ENCODE results near the gene SH3PXD2B.

Gene SH3PXD2B

GRCh38 chr5:172417130-172417841 is 37.0 kb downstream of the SH3PXD2B start:
- no peak for TF ChIP-seq MAX (IDR thresholded peaks at IDR 0.05)
- peak; percentile 86 for TF ChIP-seq USF1 (IDR thresholded peaks at IDR 0.05)

GRCh38 chr5:172415362-172416275 is 38.7 kb downstream of the SH3PXD2B start:
- TF ChIP-seq CREB1 (IDR thresholded peaks at IDR 0.05; ENCODE audit: low read depth) = no peak
- no peak for TF ChIP-seq ZBTB7A (IDR thresholded peaks at IDR 0.05; ENCODE audit: low read depth)
- no peak for TF ChIP-seq USF1 (IDR thresholded peaks at IDR 0.05)
- no peak for TF ChIP-seq EP300 (IDR thresholded peaks at IDR 0.05; ENCODE audit: borderline replicate concordance)
- TF ChIP-seq YY1 (IDR thresholded peaks at IDR 0.05; ENCODE audit: low read depth) = no peak
- TF ChIP-seq REST (IDR thresholded peaks at IDR 0.05; ENCODE audit: low read depth) = no peak
- no peak for TF ChIP-seq TAF1 (IDR thresholded peaks at IDR 0.05; ENCODE audit: low read depth)
- TF ChIP-seq CEBPB (IDR thresholded peaks at IDR 0.05) = no peak
- no peak for TF ChIP-seq NFIC (IDR thresholded peaks at IDR 0.05)

GRCh38 chr5:172414531-172415361 is 39.6 kb downstream of the SH3PXD2B start:
- TF ChIP-seq REST (IDR thresholded peaks at IDR 0.05; ENCODE audit: low read depth) = no peak
- peak; percentile 33; the same call in 1 of the 2 replicates for TF ChIP-seq MAX (IDR thresholded peaks at IDR 0.05)
- no peak for TF ChIP-seq EGR1 (IDR thresholded peaks at IDR 0.05)
- TF ChIP-seq USF1 (IDR thresholded peaks at IDR 0.05) = no peak
- TF ChIP-seq EP300 (IDR thresholded peaks at IDR 0.05; ENCODE audit: borderline replicate concordance) = peak; percentile 75
- TF ChIP-seq CREB1 (IDR thresholded peaks at IDR 0.05; ENCODE audit: low read depth) = no peak
- TF ChIP-seq TCF12 (IDR thresholded peaks at IDR 0.05; ENCODE audit: low read depth) = peak; percentile 69
- TF ChIP-seq TEAD4 (IDR thresholded peaks at IDR 0.05) = peak; percentile 75
- no peak for TF ChIP-seq TAF1 (IDR thresholded peaks at IDR 0.05; ENCODE audit: low read depth)
- no peak for TF ChIP-seq CEBPB (IDR thresholded peaks at IDR 0.05)
- 0 out of 2 replicates have a peak, but pooled peaks have one; percentile 52 for TF ChIP-seq ZBTB7A (IDR thresholded peaks at IDR 0.05; ENCODE audit: low read depth)
- peak; percentile 75 for TF ChIP-seq NFIC (IDR thresholded peaks at IDR 0.05)
- no peak for TF ChIP-seq RAD21 (IDR thresholded peaks at IDR 0.05; ENCODE audit: low read depth)
- TF ChIP-seq YY1 (IDR thresholded peaks at IDR 0.05; ENCODE audit: low read depth) = no peak
- TF ChIP-seq FOXM1 (IDR thresholded peaks at IDR 0.05; ENCODE audit: borderline replicate concordance, low read depth) = no peak

GRCh38 chr5:172413601-172414171 is 40.6 kb downstream of the SH3PXD2B start:
- no peak for TF ChIP-seq TAF1 (IDR thresholded peaks at IDR 0.05; ENCODE audit: low read depth)
- TF ChIP-seq EP300 (IDR thresholded peaks at IDR 0.05; ENCODE audit: borderline replicate concordance) = no peak
- no peak for TF ChIP-seq ZBTB7A (IDR thresholded peaks at IDR 0.05; ENCODE audit: low read depth)
- no peak for TF ChIP-seq EGR1 (IDR thresholded peaks at IDR 0.05)
- TF ChIP-seq USF1 (IDR thresholded peaks at IDR 0.05) = no peak
- no peak for TF ChIP-seq TCF12 (IDR thresholded peaks at IDR 0.05; ENCODE audit: low read depth)
- no peak for TF ChIP-seq CEBPB (IDR thresholded peaks at IDR 0.05)
- no peak for TF ChIP-seq NFIC (IDR thresholded peaks at IDR 0.05)
- TF ChIP-seq REST (IDR thresholded peaks at IDR 0.05; ENCODE audit: low read depth) = no peak
- no peak for TF ChIP-seq FOXM1 (IDR thresholded peaks at IDR 0.05; ENCODE audit: borderline replicate concordance, low read depth)
- no peak for TF ChIP-seq RAD21 (IDR thresholded peaks at IDR 0.05; ENCODE audit: low read depth)
- no peak for TF ChIP-seq YY1 (IDR thresholded peaks at IDR 0.05; ENCODE audit: low read depth)
- no peak for TF ChIP-seq TEAD4 (IDR thresholded peaks at IDR 0.05)
- no peak for TF ChIP-seq MAX (IDR thresholded peaks at IDR 0.05)
- no peak for TF ChIP-seq CREB1 (IDR thresholded peaks at IDR 0.05; ENCODE audit: low read depth)
